UCSD-AML1 (cell line): ENCODE results near the gene DHX16.

Experiments used
- DNase-seq: peaks from one replicate; lab custom pipeline; 2025; ENCODE audit not compliant: unreplicated experiment; lab: John Stamatoyannopoulos, UW

DHX16 gene

DNA sequence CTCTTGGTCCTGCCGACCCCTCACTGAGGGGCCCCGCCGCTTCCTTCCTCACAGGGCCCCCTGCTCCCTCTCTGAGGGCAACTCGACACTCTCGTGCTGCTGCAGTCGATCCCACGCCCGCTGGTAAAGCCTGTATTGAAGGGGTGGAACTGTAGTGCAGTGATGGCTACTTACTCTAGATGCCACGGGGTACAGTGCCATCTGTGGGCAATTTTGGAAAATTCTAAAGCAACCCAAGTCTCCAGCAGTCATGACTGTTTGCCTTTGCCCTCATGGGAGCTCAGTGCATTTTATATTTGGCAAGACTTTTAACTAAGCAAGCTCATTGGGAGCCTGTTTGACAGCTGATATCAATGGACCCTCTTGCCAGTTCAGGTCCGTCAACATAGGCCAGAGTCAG is 32.3 kb downstream of the DHX16 start:
- no peak for DNase-seq

DNA sequence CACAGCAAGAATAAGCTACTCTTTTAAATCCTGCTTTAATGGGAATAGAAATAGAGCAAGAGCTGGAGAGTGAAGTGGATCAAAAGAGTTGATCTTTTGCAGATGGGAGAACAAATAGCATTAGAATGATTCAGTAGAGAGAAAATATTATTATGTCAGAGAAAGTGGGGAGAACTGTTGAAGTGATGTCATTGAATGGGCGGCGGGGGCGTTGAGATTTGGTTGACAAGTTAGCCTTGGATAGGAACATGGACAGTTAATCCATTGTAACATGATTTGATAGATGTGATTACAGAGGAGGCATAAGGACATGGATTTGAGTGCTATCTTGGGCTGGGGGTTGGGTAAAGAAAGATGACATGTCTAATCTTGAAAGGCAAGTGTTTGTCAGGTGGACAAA is 37.0 kb downstream of the DHX16 start:
- DNase-seq, result no peak

DNA sequence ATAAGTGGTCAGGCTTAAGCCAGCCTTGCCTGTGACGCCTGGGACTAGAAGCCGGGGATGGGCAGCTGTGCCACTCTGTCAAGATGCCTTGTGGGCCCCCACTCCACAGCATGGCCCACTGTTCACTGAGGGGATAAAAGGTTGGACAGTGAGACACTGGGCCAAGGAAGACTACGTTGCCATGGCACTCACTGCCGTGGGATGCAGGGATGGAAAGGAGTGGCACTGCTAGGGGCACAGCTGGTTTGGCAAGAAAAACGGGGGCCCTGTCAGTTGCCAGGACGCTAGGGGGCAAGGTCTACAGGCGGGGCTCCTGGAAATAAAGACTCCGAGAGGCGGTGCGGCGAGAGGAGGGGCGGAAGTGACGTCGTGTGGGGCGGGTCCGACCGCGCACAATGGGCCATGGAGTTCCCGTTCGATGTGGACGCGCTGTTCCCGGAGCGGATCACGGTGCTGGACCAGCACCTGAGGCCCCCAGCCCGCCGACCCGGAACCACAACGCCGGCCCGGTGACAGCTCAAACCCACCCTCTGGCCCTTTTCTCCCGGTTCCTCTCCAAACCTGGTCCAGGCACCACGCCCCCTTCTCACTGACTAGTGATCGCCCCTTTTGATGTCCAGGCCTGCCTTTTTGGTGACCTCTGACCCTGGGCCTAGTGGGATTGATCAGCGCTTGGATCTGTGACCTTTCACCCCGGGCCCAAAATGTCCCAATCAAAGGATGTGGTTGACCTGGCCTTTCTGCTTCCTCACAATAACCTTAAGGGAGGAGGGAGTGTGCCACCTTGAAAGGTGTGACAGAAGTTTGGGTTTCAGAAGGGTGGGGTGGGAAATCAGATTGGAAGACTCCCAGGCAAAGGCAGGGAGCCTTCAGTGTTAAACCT is 46.1 kb downstream of the DHX16 start, which contains the start of gene ATAT1:
Gene ATAT1, plus strand, starts transcription at position 391 of the 883 bp plus-strand sequence.
- peak; percentile 85 for DNase-seq

DNA sequence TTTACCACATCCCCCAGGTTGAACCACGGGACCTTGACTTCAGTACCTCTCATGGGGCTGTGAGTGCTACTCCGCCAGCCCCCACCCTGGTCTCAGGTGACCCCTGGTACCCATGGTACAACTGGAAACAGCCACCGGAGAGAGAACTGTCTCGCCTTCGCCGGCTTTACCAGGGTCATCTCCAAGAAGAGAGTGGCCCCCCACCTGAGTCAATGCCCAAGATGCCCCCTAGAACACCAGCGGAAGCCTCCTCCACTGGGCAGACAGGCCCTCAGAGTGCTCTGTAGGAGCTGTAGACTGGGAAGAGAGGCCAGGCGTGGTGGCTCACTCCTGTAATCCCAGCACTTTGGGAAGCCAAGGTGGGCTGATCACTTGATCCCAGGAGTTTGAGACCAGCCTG is 47.3 kb downstream of the DHX16 start:
- DNase-seq, result no peak

DNA sequence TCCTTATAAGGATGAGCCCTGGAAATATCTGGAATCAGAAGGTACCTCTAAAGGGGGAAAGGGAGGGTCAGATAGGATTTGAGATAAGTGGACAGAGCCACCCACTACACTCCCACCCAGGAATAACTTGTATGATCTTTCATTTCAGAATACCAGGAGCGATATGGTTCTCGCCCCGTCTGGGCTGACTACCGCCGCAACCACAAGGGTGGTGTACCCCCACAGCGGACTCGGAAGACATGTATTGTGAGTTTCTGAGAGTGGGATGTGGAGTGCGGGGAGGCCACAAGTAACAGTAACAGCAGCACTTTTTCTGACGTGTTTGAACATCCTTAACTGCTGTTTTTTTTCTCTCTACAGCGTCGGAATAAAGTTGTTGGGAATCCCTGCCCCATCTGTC is 53.2 kb downstream of the DHX16 start:
- no peak for DNase-seq

DNA sequence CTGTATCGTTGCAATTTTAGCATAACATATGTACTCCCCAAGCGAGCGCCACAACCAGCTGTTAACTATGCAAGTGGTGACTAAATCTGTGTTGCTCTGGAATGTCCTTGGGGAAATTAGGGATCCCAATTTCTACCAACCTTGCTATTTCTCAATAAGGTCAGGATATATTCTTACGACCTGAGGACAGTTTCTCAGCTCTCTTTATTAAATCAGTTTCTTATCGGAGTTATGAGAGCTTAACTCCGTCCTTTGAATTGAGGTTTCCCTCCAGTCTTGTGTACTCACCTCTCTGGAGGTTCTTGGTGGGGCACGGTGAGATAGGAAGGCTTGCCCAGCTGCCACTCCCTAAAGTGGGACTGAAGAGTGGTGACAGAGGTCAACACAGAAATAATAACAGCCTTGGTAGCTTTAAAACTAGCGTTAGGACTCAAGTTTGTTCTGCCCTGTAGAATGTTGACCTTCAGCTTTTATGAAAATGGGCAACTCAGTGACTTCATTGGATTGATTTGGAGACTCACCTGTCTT is 54.5 kb downstream of the DHX16 start:
- DNase-seq, result no peak

DNA sequence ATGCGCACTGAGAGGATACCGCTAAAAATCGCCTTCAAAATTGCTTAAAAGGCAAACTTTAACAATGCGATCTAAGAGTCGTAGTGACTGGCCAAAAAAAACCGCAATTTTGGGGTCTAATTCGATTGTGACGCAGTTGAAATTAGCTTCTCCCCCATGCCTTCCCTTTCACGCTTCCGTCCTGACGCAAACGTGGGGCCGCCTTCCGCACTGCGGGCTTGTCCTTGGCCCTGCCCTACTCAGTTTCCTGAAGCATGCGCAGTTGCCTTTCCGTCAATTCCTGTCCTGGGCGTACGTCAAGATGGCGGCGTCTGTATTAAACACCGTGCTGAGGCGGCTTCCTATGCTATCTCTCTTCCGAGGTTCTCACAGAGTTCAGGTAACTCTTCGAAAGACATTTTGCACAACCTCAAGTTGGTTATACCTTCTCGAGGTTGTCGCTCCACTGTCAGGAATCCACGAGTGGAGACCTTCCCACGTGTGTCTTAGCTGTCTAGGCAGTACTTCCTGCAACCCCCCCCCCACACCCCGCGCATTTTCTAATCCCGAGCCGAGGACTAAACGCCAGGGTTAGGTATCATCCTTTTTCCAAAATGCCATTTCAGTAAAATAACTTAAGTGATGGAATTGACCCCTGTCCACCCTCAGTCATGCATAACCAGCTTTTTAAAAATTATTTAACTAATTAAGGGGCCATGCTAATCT is 55.1 kb downstream of the DHX16 start, which contains the start of gene MRPS18B:
Gene MRPS18B, plus strand, starts transcription at position 276 of the 705 bp plus-strand sequence. Its CDS starts 26 bp downstream, at position 302.
- peak; percentile 95 for DNase-seq

DNA sequence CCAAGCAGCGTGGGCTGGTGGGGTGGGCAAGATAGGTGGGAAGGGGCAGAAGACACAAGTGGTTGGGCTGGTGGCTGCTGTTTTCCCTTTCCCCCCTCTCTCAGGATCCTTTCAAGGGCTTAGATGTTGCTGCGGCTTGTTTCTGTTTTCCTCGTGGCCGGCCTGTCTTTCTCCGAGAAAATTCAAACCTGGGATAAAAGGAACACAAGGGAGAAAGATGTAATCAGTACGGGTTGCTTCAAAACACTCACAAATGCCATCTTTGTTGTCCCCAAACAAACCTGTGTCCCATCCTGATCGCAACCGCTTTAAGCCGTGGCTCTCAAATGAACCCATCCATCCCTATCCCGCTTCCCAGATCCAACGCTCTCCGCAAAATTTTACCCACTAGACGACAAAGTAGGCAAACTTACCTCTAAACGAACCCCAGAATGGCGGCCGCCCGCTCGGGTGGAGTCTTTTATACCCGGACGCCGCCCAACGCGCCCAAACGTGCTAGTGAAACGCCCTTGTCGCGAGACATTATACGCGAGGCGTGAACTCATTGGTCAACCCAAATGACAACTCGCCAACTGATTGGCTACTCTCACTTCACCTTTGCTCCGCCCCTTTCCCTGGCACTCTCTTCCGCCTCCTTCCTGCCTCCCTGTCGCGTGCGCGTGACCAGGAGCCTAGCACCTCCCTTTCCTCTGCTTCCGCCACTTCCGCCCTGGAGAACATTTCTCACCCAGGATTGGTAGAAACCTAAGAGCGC is 55.8 kb downstream of the DHX16 start, which contains the start of gene PPP1R10:
Gene PPP1R10, minus strand, starts transcription at position 433 of the 754 bp plus-strand sequence. CDS start 7,299 bp downstream, outside the sequence.
- DNase-seq, result peak; percentile 98

DNA sequence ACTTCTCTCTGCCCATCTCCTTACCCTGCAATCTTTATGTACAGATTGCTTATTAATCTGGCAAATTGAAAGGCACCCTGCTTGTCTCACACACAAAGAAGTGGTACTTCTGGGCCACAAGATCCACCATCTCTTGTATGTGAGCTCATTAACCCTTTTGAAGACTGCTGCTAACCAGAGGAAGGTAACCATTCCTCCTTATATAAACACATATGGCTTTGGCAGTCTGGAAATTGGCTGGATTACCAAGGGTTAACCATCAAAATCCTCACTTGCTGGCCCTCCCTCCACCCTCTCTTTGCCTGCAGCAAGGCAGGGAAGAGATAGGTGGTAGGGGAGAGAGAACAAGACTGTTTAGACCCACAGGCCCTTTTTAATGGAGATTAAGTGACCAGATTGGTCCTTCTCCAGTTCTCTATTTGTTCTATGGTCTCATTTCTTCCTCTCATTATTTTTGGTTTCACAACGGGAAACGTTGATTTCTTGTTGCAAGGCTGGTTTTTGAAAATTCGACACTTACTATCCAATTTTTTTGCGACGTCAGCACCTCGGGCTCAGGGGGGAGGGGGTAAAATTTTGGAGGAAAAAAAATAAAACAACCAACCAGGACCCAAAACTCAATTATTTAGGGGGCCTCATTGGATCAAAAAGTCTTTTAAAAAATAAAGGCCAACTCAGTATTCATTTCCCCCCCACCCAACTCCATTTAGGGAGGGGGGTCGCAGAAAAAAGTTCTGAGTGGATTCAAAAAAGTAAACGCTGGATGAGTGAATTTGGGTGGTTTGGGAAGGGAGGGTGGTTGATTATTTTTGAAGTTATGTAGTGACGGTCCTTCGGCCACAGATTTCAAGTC is 56.6 kb downstream of the DHX16 start:
- DNase-seq, result no peak

DNA sequence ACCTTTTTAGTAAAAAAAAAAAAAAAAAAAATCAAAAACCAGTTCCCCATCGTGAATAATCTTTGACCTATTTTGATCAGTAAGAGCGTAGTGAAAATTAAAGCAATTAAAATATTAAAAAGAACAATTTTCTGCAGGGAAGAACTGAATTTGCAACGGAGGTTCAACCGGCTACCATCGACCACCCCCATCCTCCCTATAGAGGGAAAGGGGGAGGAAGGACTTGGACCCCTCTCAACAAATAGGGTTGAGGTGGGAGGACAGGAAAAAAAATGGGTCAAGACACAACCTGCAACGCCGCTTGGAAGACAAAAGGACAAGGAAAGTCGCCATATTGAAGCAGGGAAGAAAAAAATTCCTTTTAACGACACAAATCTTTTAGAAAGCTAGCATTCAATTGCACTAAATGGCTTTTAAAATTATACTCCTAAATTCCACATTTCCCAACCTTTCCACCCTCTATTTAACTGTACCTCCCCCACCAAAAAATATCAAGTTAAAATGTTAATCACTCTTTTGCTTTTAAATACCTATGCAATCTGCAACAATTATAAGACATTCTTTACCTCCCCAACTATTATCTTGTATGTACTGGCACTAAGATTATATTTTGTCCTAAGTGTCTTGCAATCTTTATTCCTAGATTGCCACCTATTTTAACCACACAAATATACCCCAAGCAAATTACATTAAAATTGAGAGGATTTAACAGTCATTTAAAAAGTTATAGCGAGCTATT is 57.4 kb downstream of the DHX16 start:
- DNase-seq, result peak; percentile 55

DNA sequence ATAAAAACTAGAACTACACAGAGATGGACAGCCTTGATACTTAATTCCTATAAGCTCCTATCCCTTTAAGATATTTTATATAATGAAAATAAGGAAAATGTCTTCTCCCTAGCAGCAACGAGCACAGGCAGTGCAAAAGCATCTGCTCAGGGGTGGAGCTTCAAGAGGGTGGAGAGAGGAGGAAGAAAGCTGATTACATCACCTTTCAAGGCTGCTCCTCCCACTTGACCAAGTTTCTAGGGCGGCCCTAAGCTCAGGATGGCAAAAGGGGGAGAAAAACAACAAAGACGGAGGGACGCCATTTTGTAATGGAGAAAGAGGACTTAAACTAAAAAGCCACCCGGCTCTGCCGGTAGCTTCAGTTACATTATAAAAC is 58.0 kb downstream of the DHX16 start:
- DNase-seq, result peak; percentile 76

DNA sequence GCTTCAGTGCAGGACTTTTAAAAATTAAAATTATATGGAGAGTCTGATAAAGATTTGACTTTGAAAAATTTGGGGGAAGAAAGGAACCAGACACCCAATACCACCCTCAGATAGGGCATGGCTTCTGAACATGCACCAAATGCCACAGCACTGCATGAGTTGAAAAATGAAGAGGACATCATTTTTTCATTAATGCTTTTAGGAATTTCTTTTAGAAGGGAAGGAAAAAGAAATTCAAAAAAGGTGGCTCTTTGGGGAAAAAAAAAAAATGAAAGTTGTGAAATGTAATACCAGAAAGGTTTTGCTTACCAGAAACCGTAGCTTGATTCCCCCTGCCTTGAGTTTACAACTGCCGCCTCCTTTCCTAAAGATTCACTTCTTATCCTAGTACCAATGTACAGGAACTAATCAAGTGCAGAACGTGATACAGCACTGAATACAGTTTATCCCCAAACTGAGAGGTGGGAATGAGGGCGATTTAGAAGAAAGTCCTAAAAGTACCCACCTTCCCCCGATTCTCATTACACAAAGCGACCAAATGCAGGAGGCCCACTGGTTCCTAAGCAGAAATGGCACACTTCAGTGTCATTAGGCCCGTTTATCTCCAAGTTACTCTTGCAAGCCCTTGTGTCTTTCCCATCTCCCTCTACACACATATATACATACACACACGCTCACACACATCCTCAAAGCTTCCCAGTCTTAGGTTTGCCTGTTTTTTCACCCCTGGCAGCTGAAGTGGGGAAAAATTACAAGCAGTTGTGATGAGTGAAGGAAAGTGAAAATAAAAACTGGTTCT is 58.6 kb downstream of the DHX16 start:
- no peak for DNase-seq

DNA sequence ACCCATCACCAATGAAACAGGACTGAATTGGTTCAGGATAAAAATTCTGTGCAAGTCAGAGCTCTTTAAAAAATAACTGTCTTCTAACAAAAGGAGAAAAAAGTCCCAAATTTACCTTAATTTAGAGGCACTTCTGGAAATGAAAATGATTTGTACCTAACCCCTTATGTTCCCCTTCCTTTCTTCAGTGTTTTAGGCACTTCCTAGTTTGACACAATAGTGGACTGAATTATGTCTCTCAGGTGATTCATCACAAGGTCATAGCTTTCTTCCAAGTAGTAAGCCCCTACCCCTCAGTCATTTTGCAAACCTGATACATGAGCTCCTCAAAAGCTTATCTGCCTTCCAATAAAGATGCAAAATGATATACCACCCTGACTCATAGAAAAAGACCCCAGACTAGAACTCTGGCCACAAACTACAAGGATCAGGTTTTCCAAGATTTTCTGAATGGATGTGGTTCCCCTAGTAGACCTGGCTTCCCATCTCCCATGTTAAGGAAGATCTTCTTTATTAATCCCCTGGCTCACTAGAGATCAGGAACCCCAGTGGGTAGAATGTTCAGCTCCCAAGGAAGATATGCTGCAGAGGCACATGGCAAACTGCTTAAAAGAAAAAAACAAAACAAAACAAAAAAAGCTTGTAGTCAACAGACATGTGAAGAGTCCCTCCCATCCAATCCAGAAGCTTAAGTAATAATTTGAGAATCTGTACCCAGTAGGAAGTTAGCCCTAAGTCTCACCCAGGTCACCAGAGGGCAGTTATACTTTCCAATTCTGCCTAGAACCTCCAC is 59.4 kb downstream of the DHX16 start:
- DNase-seq, result no peak

DNA sequence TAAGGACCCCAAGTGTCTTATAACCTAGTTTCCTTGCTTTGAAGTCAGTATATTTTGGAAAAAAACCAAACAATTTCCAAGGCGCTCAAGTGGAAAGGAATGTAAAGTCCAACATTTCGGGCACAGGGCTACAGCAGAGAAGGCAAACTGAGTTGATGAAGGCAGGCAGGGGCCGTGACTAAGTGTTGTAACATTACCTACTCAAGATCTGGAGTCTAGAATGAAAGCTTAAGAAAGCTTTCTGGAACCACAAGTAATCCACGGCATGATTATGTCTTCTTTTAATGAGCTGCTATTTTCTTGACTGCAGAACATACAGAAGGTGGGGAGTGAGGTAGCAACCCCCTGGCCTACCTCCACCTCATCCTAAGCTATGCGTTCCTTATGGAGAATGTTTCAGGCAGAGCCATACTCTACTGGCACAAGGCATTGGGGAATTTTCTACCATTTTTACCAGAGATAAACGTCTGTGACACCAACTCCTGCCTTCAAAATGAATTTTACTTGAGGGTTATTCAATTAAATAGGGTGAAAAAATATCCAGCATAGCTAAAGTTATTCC is 60.0 kb downstream of the DHX16 start:
- DNase-seq, result no peak

DNA sequence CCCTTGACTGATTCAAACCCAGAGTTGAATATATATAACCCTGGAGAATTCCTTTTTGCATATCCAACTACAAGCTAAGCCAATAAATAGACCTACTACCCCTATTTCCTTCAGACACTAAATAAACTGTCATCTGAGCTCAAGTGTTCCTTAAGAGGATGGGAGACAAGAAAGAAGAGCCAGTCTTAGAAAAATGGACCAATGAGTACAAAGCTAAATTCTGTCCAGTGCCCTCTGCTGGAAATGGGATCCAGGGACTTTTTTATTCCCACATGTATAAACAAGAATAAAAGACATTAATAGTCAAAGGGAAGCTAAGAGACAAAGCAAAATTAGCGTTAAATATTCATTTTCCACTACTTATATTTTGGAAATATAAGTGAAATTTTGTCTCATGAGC is 60.6 kb downstream of the DHX16 start:
- no peak for DNase-seq

DNA sequence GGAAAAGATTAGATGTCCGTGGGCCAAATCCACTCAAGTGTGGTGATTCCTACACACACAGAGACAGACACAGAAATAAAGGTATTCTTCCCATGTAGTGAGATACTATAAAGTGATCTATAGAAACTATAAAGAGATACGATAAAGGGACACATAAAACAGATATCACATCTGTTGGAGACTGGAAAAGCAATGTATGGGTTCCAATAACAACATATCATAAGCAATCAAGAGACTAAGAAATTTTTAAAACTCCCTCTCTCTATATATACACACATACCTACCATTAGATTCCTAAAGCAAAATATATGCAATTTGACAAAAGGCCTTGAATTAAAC is 61.0 kb downstream of the DHX16 start:
- no peak for DNase-seq

DNA sequence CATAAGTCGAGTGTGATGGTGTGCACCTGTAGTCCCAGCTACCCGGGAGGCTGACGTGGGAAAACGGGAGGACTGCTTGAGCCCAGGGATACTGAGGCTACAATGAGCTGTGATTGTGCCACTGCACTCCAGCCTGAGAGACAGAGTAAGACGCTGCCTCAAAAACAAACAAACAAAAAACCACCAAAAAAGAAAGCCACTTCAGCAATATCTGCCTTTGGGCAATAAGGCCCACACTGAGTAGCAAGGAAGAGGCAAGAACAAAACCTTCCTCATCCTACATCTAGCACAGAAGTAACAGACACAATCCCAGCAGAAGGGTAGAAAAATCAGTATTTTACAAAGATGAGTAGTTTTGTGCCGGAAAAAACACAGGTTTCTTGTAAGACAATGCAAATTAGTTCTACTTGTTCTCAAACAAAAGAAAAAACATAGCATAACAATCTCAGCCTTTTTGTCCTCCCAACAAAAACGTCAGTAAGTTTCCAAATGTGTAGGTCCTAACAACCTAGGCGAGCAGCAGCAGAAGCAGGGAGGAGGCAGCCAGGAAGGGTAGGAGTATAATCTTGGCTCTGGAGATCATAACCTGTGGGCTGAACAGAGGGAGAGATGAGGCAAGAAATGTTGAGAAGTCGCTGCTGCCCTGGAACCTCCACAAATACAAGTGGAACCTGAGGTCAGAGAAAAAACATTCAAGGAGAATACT is 61.5 kb downstream of the DHX16 start:
- DNase-seq, result no peak
